Ascending aorta (tissue), 2 donors: ENCODE results near the gene SERPINB6. TPM values are rescaled to one million over a fixed set of nuclear protein-coding genes. Genes with fewer than 3 reads are reported as not detected.
A peak's percentile ranks its signal among the peaks of the same experiment; 100 is the strongest.
"Not testable (repeated sequence)": the region's sequence is repeated elsewhere in the genome, so short reads cannot be mapped to it uniquely, and the experiment has no call there.

ENCODE experiments used
- DNase-seq, 2 donors: peaks; one replicate each; pipeline ENCODE4 v3.0.0-alpha.2; 2019; ENCODE audit warnings: low spot score in 2 of 2
- H3K27ac ChIP-seq, 2 donors: fragments of 200-600 bp; sonication (generic); one replicate each; pipeline ENCODE4 v1.5.1; 2016 to 2017; ENCODE audit warnings: mild to moderate bottlenecking in 1 of 2
- H3K27me3 ChIP-seq: fragments of 200-600 bp; sonication (generic); one replicate; pipeline ENCODE4 v1.5.1; 2017
- H3K36me3 ChIP-seq, 2 donors: fragments of 200-600 bp; sonication (generic); one replicate each; pipeline ENCODE4 v1.5.1; 2016
- H3K4me1 ChIP-seq, 2 donors: fragments of 200-600 bp; sonication (generic); one replicate each; pipeline ENCODE4 v1.5.1; 2016 to 2017; ENCODE audit warnings: mild to moderate bottlenecking in 1 of 2
- H3K4me3 ChIP-seq, 2 donors: fragments of 200-600 bp; sonication (generic); one replicate each; pipeline ENCODE4 v1.5.1; 2016 to 2017; ENCODE audit warnings: mild to moderate bottlenecking in 1 of 2
- H3K9me3 ChIP-seq, 2 donors: fragments of 200-600 bp; sonication (generic); one replicate each; pipeline ENCODE4 v1.5.1; 2016
- CTCF ChIP-seq, 3 experiments: fragments of 200-600 bp in 2 of 3; fragments of 450-650 bp in 1 of 3; sonication (generic) in 2 of 3; IDR thresholded peaks; one replicate each; pipeline ENCODE4 v1.5.1; 2016 to 2019; ENCODE audit warnings: antibody characterized with exemption in 3 of 3, mild to moderate bottlenecking in 1 of 3, moderate library complexity in 1 of 3
- intact Hi-C: fragments of 100-400 bp; cut with DNase I; formaldehyde crosslinking; loops from one replicate; pipeline ENCODE4 v1.15.1; 2023
- total RNA-seq: library from RNA; depleted of rRNA; stranded (reverse); fragments of >200 nt; gene quantifications from one replicate; pipeline ENCODE4 v1.1.0, GENCODE V29; 2016

SERPINB6 gene
- total RNA-seq, 1 donor from 2014 or later, result 222 TPM

DNA sequence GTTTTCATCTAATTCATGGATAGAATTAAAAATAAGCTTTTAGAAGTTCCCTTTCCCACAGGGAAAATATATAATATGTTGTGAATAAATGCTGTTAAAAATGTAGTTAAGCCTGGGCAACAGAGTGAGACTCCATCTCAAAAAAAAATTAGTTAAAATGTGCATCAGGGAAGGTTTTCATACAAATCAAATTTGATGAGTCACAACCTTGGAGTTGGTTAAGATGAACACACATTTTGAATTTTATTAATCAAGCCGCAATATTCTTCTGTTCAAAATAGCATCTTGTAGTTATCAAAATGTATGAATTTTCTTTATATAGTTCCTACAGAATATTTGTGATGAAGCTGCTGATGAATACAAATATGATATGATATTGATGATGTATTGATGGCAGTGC is 37.3 kb downstream of the SERPINB6 start:
- intact Hi-C loops, result no loop called here
- no peak for TF ChIP-seq CTCF (IDR thresholded peaks at IDR 0.05)
- Histone ChIP-seq H3K4me3 (no peak overlapping the region), H3K27ac (no peak overlapping the region), H3K9me3 (no peaks in the 10 kb centered on the region), H3K4me1 (no peaks in the 10 kb centered on the region), H3K36me3 (no peaks in the 10 kb centered on the region), H3K27me3 (no peaks in the 10 kb centered on the region)
- no peak for DNase-seq

DNA sequence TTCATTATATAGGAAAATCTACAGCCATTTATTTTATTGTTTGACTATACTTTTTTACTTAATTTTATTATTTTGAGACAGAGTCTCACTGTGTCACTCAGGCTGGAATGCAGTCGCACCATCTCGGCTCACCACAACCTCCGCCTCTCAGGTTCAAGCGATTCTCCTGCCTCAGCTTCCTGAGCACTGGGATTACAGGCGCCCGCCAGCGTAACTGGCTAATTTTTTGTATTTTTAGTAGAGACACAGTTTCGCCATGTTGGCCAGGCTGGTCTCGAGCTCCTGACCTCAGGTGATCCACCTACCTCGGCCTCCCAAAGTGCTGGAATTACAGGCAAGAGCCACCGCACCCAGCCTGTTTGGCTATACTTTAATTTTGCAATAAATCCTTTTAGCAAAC is 38.5 kb downstream of the SERPINB6 start:
- H3K4me3 ChIP-seq, H3K4me1 ChIP-seq, H3K27me3 ChIP-seq, H3K9me3 ChIP-seq, H3K27ac ChIP-seq, H3K36me3 ChIP-seq: not testable (repeated sequence)
- intact Hi-C loops, result loop anchor here (1.0 to 2.0 kb wide), 3 partner anchors 78 to 194 kb away; no protein-coding TSS in a partner anchor
- DNase-seq, result peak in 1 of 2 donors; percentile 9

- Histone ChIP-seq H3K9me3 (no peaks in the 10 kb centered on the region), H3K27ac (no peak overlapping the region), H3K27me3 (no peaks in the 10 kb centered on the region), H3K36me3 (no peaks in the 10 kb centered on the region), H3K4me3 (peak overlapping the region in 1 of 2 donors; percentile 32), H3K4me1 (no peaks in the 10 kb centered on the region)
- TF ChIP-seq CTCF (IDR thresholded peaks at IDR 0.05), result peak; percentile 88 to 97 (median 91)
- peak; percentile 58 to 92 for DNase-seq
- intact Hi-C loops, result loop anchor here (1.0 to 2.0 kb wide), 4 partner anchors 77 to 193 kb away; no protein-coding TSS in a partner anchor
These were observed 39.2 kb downstream of the SERPINB6 start for GRCh38 chr6:2931970-2932748.

- intact Hi-C loops, result loop anchor here (1.0 kb wide), 1 partner anchor 140 kb away; no protein-coding TSS in a partner anchor
- Histone ChIP-seq H3K4me3 (no peak overlapping the region), H3K36me3 (no peaks in the 10 kb centered on the region), H3K27ac (no peak overlapping the region), H3K27me3 (no peaks in the 10 kb centered on the region), H3K9me3 (no peaks in the 10 kb centered on the region), H3K4me1 (no peaks in the 10 kb centered on the region)
- TF ChIP-seq CTCF (IDR thresholded peaks at IDR 0.05), result no peak
- DNase-seq, result no peak
These were observed 40.3 kb downstream of the SERPINB6 start for GRCh38 chr6:2931055-2931454.

- H3K36me3 ChIP-seq, H3K9me3 ChIP-seq, H3K27ac ChIP-seq, H3K27me3 ChIP-seq, intact Hi-C loops, H3K4me1 ChIP-seq, H3K4me3 ChIP-seq: not testable (repeated sequence)
- DNase-seq, result peak in 1 of 2 donors; percentile 15
These were observed 43.4 kb downstream of the SERPINB6 start for GRCh38 chr6:2927931-2928330.

DNA sequence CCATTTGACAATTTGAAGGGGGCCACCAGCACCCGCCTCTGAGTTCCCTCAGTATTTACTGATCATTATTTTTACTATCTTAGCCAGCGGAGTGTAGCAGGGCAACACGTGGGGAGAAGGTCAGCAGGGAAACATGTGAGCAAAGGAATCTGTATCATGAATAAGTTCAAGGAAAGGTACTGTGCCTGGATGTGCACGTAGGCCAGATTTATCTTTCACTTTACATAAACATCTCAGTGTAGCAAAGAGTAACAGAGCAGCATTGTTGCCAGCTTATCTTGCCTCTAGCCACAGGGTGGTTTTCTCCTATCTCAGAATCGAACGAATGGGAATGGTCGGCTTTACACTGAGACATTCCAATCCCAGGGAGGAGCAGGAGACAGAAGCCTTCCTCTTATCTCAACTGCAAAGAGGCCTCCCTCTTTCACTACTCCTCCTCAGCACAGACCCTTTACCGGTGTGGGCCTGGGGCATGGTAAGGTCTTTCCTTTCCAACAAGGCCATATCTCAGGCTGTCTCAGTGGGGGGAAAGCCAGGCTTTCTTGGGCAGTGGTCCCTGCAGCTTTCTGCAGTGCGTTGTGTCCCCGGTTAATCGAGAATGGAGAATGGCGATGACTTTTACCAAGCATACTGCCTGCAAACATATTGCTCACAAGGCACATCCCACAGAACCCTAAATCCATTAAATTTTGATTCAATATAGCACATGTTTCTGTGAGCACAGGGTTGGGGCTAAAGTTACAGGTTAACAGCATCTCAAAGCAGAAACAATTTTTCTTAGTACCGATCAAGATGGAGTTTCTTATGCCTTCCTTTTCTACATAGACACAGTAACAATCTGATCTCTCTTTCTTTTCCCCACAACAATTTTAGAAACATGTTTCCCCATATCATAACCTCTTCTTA is 45.3 kb downstream of the SERPINB6 start:
- H3K4me3 ChIP-seq, H3K27me3 ChIP-seq: not testable (repeated sequence)

More for the DNA sequence above, 45.3 kb downstream of the SERPINB6 start:
- H3K27ac ChIP-seq, H3K36me3 ChIP-seq, intact Hi-C loops, H3K4me1 ChIP-seq, H3K9me3 ChIP-seq: not testable (repeated sequence)
- DNase-seq, result peak in 1 of 2 donors; percentile 30
